B cell (primary cell): ENCODE measurements around the gene STPG3. TPM values are rescaled to one million over a fixed set of nuclear protein-coding genes. Genes with fewer than 3 reads are reported as not detected.

Experiments used
- ATAC-seq: fragments of 200-7000 bp; cut with Tn5 transposase; one replicate; pipeline ENCODE4 v1.10.0; 2021; ENCODE audit warnings: low read depth, mild to moderate bottlenecking, moderate number of reproducible peaks, moderate library complexity
- CTCF ChIA-PET: fragments of 350-600 bp; sonication (Branson Sonifier 250); formaldehyde crosslinking; loops from one replicate; lab custom pipeline; 2021; ENCODE audit warnings: antibody characterized with exemption, inconsistent platforms; lab: Charles Lee
- POLR2A ChIA-PET: fragments of 350-600 bp; sonication (Branson Sonifier 250); formaldehyde crosslinking; loops from one replicate; lab custom pipeline; 2021; ENCODE audit warnings: antibody characterized with exemption; lab: Charles Lee
- DNase-seq: peaks from one replicate; pipeline ENCODE4 v3.0.0; 2013
- H2AFZ ChIP-seq: 2 replicates; pipeline ENCODE4 v1.6.1; 2012; ENCODE audit warnings: mild to moderate bottlenecking, low read depth, low read length; ENCODE audit not compliant: insufficient read depth, poor library complexity, severe bottlenecking
- H3K27ac ChIP-seq, 2 donors: 1 replicate in 1 of 2; 2 replicates in 1 of 2; pipeline ENCODE4 v1.5.1; 2012 to 2013; ENCODE audit warnings: low read length in 2 of 2, mild to moderate bottlenecking in 2 of 2, moderate library complexity in 1 of 2
- H3K27me3 ChIP-seq, 4 experiments: fragments of 200-600 bp in 1 of 4; sonication (generic) in 1 of 4; replicated peaks in 1 of 4; 1 replicate in 2 of 4; 2 replicates in 2 of 4; pipeline versions ENCODE4 v1.6.1 to v1.7.0; 2013 to 2016; ENCODE audit warnings: low read length in 3 of 4, mild to moderate bottlenecking in 2 of 4, mixed read lengths in 1 of 4, moderate library complexity in 1 of 4; ENCODE audit not compliant: insufficient read depth in 4 of 4, control insufficient read depth in 3 of 4; ENCODE audit errors: control extremely low read depth in 1 of 4
- H3K36me3 ChIP-seq, 2 experiments: replicated peaks in 1 of 2; 1 replicate in 1 of 2; 2 replicates in 1 of 2; pipeline versions ENCODE4 v1.6.1 to v1.7.1; 2013; ENCODE audit warnings: low read length in 1 of 2; ENCODE audit not compliant: insufficient read depth in 2 of 2, control insufficient read depth in 1 of 2; ENCODE audit errors: control extremely low read depth in 1 of 2, extremely low read depth in 1 of 2
- H3K4me1 ChIP-seq, 2 donors: fragments of 200-600 bp in 1 of 2; sonication (generic) in 1 of 2; 1 replicate in 1 of 2; 2 replicates in 1 of 2; pipeline versions ENCODE4 v1.5.1 to v1.6.1; 2013 to 2017; ENCODE audit warnings: low read length in 2 of 2; ENCODE audit not compliant: control insufficient read depth in 2 of 2, insufficient read depth in 2 of 2
- H3K4me2 ChIP-seq: replicated peaks from 2 replicates; pipeline ENCODE3; 2012; ENCODE audit warnings: mild to moderate bottlenecking, low read depth, low read length; ENCODE audit not compliant: poor library complexity, severe bottlenecking
- H3K4me3 ChIP-seq, 5 experiments: fragments of 200-600 bp in 1 of 5; sonication (generic) in 1 of 5; 1 replicate in 3 of 5; 2 replicates in 2 of 5; pipeline versions ENCODE4 v1.5.1 to v1.7.0; 2011 to 2016; ENCODE audit warnings: low read length in 4 of 5, mild to moderate bottlenecking in 4 of 5, low read depth in 2 of 5, control low read depth in 1 of 5, moderate library complexity in 1 of 5; ENCODE audit not compliant: insufficient read depth in 1 of 5; ENCODE audit errors: control extremely low read depth in 1 of 5, extremely low read depth in 1 of 5
- H3K79me2 ChIP-seq: fragments of 200-600 bp; sonication (generic); one replicate; pipeline ENCODE4 v1.6.0; 2016; ENCODE audit warnings: low read length; ENCODE audit not compliant: control insufficient read depth, insufficient read depth
- H3K9ac ChIP-seq: fragments of 200-600 bp; sonication (generic); 2 replicates; pipeline ENCODE4 v1.6.1; 2017; ENCODE audit warnings: mild to moderate bottlenecking, low read length, moderate library complexity
- H3K9me3 ChIP-seq, 3 donors: one replicate each; pipeline versions ENCODE4 v1.6.1 to v1.7.1; 2013; ENCODE audit warnings: low read length in 2 of 3; ENCODE audit not compliant: control insufficient read depth in 2 of 3, insufficient read depth in 1 of 3; ENCODE audit errors: control extremely low read depth in 1 of 3
- H4K20me1 ChIP-seq: 2 replicates; pipeline ENCODE4 v1.6.0; 2012; ENCODE audit warnings: mild to moderate bottlenecking, low read length; ENCODE audit not compliant: insufficient read depth, control insufficient read depth, poor library complexity, severe bottlenecking
- H3K27ac Mint-ChIP-seq: one replicate; pipeline ENCODE4 v1.8.0; 2021; ENCODE audit warnings: mixed read lengths
- H3K27me3 Mint-ChIP-seq: one replicate; pipeline ENCODE4 v1.8.0; 2021; ENCODE audit warnings: mixed read lengths
- H3K4me1 Mint-ChIP-seq: one replicate; pipeline ENCODE4 v1.8.0; 2021; ENCODE audit warnings: mixed read lengths
- H3K4me3 Mint-ChIP-seq: one replicate; pipeline ENCODE4 v1.8.0; 2021; ENCODE audit warnings: mixed read lengths
- H3K9me3 Mint-ChIP-seq: one replicate; pipeline ENCODE4 v1.8.0; 2022; ENCODE audit warnings: mixed read lengths; ENCODE audit not compliant: insufficient read depth
- EZH2 ChIP-seq: IDR thresholded peaks from 2 replicates; pipeline ENCODE4 v1.6.1; 2012; ENCODE audit warnings: borderline replicate concordance, low read depth, mild to moderate bottlenecking, moderate library complexity, low read length; ENCODE audit not compliant: insufficient read depth, poor library complexity, severe bottlenecking
- WGBS: methylation state at CpG from one replicate; pipeline ENCODE4 v1.1.5; 2013; ENCODE audit warnings: missing lambda C conversion rate; ENCODE audit not compliant: insufficient coverage; 5-methylcytosine and 5-hydroxymethylcytosine counted together
- intact Hi-C: fragments of 100-400 bp; cut with micrococcal nuclease; formaldehyde crosslinking; loops from one replicate; pipeline ENCODE4 v1.10.0; 2022
- polyA plus RNA-seq: library from polyadenylated mRNA; depleted of rRNA; stranded (reverse); fragments of >200 nt; gene quantifications from 2 replicates; pipeline ENCODE4 v1.2.3, GENCODE V29; 2012
- total RNA-seq, 2 donors: library from RNA; stranded (reverse); fragments of 120-200 nt in 1 of 2; gene quantifications; 1 replicate in 1 of 2; 2 replicates in 1 of 2; pipeline versions ENCODE4 v1.2.3 to v1.2.4, GENCODE V29; 2013 to 2022
- TF ChIP-seq, protein P1 (sequence below): fragments of 200-600 bp; IDR thresholded peaks from one replicate; pipeline ENCODE4 v1.8.0; 2022; ENCODE audit warnings: antibody characterized with exemption, mild to moderate bottlenecking

The STPG3 gene
- total and polyA plus RNA-seq, 2 donors (not counting 1 experiment from before 2014, with no cell fraction given): not detected

DNA sequence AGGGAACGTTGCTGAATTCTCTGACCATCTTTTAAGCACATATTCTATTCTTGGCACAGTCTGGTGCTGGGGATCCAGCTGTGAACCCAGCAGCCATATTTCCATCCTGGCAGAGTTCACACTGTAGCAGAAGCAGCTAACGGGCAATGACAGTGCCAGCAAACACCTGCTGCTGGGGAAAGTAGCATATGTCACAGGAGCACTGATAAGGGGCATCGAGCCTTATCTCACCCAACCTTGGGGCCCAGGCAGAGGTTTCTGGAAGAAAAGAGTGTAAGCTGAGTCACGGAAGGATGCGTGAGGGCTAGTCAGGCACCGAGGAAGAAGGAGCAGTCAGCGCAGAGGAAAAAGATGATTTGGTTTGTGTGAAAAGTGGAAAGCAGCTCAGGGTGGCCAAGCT is 44.5 kb upstream of the STPG3 start:
- Mint-ChIP-seq H3K4me3 (peak overlapping the region; percentile 93), H3K4me1 (peaks cover 37% of the 10 kb centered on the region), H3K9me3 (no peaks in the 10 kb centered on the region), H3K27me3 (no peaks in the 10 kb centered on the region), H3K27ac (peak overlapping the region; percentile 88)
- H3K27me3 ChIP-seq: no peaks in the 10 kb centered on the region
- no peaks in the 10 kb centered on the region for H3K9me3 ChIP-seq
- H4K20me1 ChIP-seq: peaks cover 43% of the 10 kb centered on the region
- intact Hi-C loops: loop anchor here (10.0 kb wide), 1 partner anchor 322 kb away; the partner anchor contains the start of gene TRAF2
- POLR2A ChIA-PET: interaction anchor here (1.1 to 2.1 kb wide), 4 partner anchors 16 to 77 kb away, joined by 3 to 10 read pairs (median 4); partner anchors contain the start of genes ANAPC2, RNF208, SSNA1 and TUBB4B
- peak overlapping the region in 1 of 5 experiments; percentile 66 for H3K4me3 ChIP-seq
- no peak overlapping the region for H3K27ac ChIP-seq
- H3K9ac ChIP-seq: peak overlapping the region; percentile 84
- H2AFZ ChIP-seq: no peak overlapping the region
- H3K4me1 ChIP-seq: peaks cover 31 to 44% of the 10 kb centered on the region in 2 donors
- DNase-seq (no peak), ATAC-seq (no peak)
- H3K4me2 ChIP-seq: peak overlapping the region; percentile 85
- WGBS: 86% methylated on average over 7 of the region's 7 CpGs
- H3K36me3 ChIP-seq: peaks cover 0 to 5% of the 10 kb centered on the region in 2 experiments
- CTCF ChIA-PET: interaction anchor here (1.3 to 2.1 kb wide), 3 partner anchors 19 to 30 kb away, joined by 4 to 5 read pairs (median 4); partner anchors contain the start of genes CYSRT1 and RNF224
- TF ChIP-seq, protein P1, sequence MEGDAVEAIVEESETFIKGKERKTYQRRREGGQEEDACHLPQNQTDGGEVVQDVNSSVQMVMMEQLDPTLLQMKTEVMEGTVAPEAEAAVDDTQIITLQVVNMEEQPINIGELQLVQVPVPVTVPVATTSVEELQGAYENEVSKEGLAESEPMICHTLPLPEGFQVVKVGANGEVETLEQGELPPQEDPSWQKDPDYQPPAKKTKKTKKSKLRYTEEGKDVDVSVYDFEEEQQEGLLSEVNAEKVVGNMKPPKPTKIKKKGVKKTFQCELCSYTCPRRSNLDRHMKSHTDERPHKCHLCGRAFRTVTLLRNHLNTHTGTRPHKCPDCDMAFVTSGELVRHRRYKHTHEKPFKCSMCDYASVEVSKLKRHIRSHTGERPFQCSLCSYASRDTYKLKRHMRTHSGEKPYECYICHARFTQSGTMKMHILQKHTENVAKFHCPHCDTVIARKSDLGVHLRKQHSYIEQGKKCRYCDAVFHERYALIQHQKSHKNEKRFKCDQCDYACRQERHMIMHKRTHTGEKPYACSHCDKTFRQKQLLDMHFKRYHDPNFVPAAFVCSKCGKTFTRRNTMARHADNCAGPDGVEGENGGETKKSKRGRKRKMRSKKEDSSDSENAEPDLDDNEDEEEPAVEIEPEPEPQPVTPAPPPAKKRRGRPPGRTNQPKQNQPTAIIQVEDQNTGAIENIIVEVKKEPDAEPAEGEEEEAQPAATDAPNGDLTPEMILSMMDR: no peak
- TF ChIP-seq EZH2: no peak
- peaks cover 58% of the 10 kb centered on the region for H3K79me2 ChIP-seq

DNA sequence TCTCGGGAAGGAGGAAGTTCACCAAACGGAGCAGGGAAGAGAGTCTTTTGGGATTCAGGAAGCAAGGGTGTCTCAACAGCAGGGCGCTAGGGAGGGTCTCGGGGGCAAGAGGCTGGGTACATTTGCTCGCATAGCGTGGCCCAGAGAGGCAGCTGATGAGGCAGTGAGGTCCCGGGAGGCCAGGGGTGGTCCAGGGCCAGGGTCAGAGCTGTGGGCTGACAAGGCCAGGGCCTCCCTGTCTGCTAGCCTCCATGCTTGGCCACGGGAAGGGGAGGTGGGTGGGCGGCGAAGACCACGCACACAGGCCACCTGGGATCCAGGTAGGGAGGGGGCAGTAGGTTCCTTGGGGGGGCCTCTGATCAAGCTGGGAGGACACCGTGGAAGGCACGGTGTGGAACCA is 39.6 kb upstream of the STPG3 start:
- CTCF ChIA-PET: no interaction called here
- no peak overlapping the region for H2AFZ ChIP-seq
- intact Hi-C loops: no loop called here
- no peak for ATAC-seq
- DNase-seq: no peak
- H3K9ac ChIP-seq: no peak overlapping the region
- H3K79me2 ChIP-seq: peaks cover 14% of the 10 kb centered on the region
- no peak overlapping the region for H3K4me3 ChIP-seq
- Mint-ChIP-seq H3K4me1 (peaks cover 11% of the 10 kb centered on the region), H3K4me3 (no peak overlapping the region), H3K27me3 (no peaks in the 10 kb centered on the region), H3K27ac (no peak overlapping the region), H3K9me3 (no peaks in the 10 kb centered on the region)
- no peaks in the 10 kb centered on the region for H3K36me3 ChIP-seq
- POLR2A ChIA-PET: no interaction called here
- no peaks in the 10 kb centered on the region for H3K27me3 ChIP-seq
- WGBS: 87% methylated on average over 13 of the region's 13 CpGs
- H3K4me2 ChIP-seq: no peak overlapping the region
- TF ChIP-seq, protein P1: no peak
- no peak for TF ChIP-seq EZH2
- peaks cover 6 to 9% of the 10 kb centered on the region in 2 donors for H3K4me1 ChIP-seq
- peaks cover 9% of the 10 kb centered on the region for H4K20me1 ChIP-seq
- no peaks in the 10 kb centered on the region for H3K9me3 ChIP-seq
- no peak overlapping the region for H3K27ac ChIP-seq
